A549 (cell line): ENCODE results near the gene RPS6KA3.

Experiments
- POLR2AphosphoS2 ChIP-seq: conservative IDR thresholded peaks from 2 replicates; pipeline ENCODE4 v1.6.1; 2012; ENCODE audit warnings: low read length, improper control_type of control experiment, inconsistent platforms
- TF ChIP-seq, protein P1 (sequence below): fragments of >200 bp; sonication (Bioruptor Twin); formaldehyde crosslinking; IDR thresholded peaks from 3 replicates; pipeline ENCODE4 v1.5.1; 2016
- TF ChIP-seq, protein P2 (sequence below): fragments of 200-600 bp; sonication (generic); IDR thresholded peaks from 2 replicates; pipeline ENCODE4 v1.6.1; 2016; ENCODE audit warnings: antibody characterized with exemption, mild to moderate bottlenecking, moderate library complexity

DNA sequence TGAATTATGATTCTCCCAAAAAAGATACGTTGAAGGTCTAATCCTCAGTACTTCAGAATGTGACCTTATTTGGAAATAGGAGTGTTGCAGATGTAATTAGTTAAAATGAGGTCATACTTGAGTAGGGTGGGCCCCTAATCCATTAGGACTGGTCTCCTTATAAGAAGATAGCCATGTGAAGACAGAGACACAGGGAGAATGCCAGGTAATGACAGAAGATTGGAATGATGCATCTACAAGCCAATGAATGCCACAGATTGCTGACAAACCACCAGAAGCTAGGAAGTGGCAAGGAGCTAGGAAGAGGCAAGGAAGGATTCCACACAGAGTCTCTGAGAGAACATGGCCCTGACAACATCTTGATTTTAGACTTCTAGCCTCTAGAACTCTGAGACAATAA lies 7.4 kb upstream of the RPS6KA3 start:
- TF ChIP-seq, protein P1, sequence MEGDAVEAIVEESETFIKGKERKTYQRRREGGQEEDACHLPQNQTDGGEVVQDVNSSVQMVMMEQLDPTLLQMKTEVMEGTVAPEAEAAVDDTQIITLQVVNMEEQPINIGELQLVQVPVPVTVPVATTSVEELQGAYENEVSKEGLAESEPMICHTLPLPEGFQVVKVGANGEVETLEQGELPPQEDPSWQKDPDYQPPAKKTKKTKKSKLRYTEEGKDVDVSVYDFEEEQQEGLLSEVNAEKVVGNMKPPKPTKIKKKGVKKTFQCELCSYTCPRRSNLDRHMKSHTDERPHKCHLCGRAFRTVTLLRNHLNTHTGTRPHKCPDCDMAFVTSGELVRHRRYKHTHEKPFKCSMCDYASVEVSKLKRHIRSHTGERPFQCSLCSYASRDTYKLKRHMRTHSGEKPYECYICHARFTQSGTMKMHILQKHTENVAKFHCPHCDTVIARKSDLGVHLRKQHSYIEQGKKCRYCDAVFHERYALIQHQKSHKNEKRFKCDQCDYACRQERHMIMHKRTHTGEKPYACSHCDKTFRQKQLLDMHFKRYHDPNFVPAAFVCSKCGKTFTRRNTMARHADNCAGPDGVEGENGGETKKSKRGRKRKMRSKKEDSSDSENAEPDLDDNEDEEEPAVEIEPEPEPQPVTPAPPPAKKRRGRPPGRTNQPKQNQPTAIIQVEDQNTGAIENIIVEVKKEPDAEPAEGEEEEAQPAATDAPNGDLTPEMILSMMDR: no peak
- TF ChIP-seq, protein P2, sequence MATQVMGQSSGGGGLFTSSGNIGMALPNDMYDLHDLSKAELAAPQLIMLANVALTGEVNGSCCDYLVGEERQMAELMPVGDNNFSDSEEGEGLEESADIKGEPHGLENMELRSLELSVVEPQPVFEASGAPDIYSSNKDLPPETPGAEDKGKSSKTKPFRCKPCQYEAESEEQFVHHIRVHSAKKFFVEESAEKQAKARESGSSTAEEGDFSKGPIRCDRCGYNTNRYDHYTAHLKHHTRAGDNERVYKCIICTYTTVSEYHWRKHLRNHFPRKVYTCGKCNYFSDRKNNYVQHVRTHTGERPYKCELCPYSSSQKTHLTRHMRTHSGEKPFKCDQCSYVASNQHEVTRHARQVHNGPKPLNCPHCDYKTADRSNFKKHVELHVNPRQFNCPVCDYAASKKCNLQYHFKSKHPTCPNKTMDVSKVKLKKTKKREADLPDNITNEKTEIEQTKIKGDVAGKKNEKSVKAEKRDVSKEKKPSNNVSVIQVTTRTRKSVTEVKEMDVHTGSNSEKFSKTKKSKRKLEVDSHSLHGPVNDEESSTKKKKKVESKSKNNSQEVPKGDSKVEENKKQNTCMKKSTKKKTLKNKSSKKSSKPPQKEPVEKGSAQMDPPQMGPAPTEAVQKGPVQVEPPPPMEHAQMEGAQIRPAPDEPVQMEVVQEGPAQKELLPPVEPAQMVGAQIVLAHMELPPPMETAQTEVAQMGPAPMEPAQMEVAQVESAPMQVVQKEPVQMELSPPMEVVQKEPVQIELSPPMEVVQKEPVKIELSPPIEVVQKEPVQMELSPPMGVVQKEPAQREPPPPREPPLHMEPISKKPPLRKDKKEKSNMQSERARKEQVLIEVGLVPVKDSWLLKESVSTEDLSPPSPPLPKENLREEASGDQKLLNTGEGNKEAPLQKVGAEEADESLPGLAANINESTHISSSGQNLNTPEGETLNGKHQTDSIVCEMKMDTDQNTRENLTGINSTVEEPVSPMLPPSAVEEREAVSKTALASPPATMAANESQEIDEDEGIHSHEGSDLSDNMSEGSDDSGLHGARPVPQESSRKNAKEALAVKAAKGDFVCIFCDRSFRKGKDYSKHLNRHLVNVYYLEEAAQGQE: no peak
- TF ChIP-seq POLR2AphosphoS2: no peak
